Type B pancreatic cell (in vitro differentiated cells): ENCODE data around the gene DBP. TPM values are rescaled to one million over a fixed set of nuclear protein-coding genes. Genes with fewer than 3 reads are reported as not detected.

Experiments
- DNase-seq: peaks from one replicate; pipeline ENCODE4 v3.0.0; 2021; ENCODE audit warnings: mixed read lengths; ENCODE audit not compliant: unreplicated experiment; ENCODE audit errors: extremely low spot score
- H3K27ac Mint-ChIP-seq: 2 replicates; pipeline ENCODE4 v1.8.0; 2021; ENCODE audit warnings: mild to moderate bottlenecking, mixed read lengths
- H3K27me3 Mint-ChIP-seq: 2 replicates; pipeline ENCODE4 v1.8.0; 2021; ENCODE audit warnings: mixed read lengths
- H3K36me3 Mint-ChIP-seq: 2 replicates; pipeline ENCODE4 v1.8.0; 2021; ENCODE audit warnings: mixed read lengths
- H3K4me1 Mint-ChIP-seq: one replicate; pipeline ENCODE4 v1.8.0; 2021; ENCODE audit warnings: mixed read lengths; ENCODE audit not compliant: unreplicated experiment
- H3K4me3 Mint-ChIP-seq: 2 replicates; pipeline ENCODE4 v1.8.0; 2021; ENCODE audit warnings: mild to moderate bottlenecking, mixed read lengths
- H3K9me3 Mint-ChIP-seq: 2 replicates; pipeline ENCODE4 v1.8.0; 2021; ENCODE audit warnings: mixed read lengths
- total RNA-seq: library from RNA; stranded (reverse); gene quantifications from 2 replicates; pipeline ENCODE4 v1.2.1, GENCODE V29; 2021; ENCODE audit warnings: low replicate concordance
- TF ChIP-seq, protein P1 (sequence below): fragments of 200-600 bp; sonication (generic); conservative IDR thresholded peaks from 2 replicates; pipeline ENCODE4 v1.5.0; 2021; ENCODE audit warnings: antibody characterized with exemption, mild to moderate bottlenecking

DBP gene
- total RNA-seq, 1 donor from 2014 or later, result 31.5 TPM

DNA sequence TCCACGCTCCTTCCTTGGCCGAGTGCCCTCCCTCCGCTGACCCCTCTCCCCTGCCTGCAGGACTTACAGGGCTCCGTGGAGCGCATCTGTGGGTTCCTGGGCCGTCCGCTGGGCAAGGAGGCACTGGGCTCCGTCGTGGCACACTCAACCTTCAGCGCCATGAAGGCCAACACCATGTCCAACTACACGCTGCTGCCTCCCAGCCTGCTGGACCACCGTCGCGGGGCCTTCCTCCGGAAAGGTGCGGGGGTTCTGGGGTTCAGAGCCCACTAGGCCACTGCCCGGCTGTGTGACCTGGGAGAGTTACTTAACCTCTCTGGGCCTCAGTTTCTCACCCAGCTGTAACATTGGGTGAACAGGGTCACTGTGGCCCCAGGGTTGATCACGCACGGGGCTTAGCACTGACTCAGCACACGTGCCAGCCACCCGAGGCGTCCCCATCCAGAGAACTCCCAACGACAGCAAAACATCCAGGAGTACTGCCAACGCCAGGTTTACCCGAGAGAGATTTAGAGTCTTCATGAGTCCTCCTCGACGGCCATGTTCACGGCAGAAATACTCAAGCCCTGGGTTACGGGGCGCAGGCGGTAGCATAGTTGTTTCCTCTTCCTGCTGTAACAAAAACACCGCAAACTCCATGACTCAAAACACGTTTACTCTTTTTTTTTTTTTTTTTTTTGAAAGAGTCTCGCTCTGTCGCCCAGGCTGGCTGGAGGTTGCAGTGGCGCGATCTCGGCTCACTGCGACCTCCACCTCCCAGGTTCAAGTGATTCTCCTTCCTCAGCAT lies 40.3 kb downstream of the DBP start:
- DNase-seq, result no peak
- Mint-ChIP-seq H3K27ac (no peak overlapping the region), H3K27me3 (no peaks in the 10 kb centered on the region), H3K4me1 (no peaks in the 10 kb centered on the region), H3K9me3 (no peaks in the 10 kb centered on the region), H3K4me3 (no peak overlapping the region), H3K36me3 (no peaks in the 10 kb centered on the region)
- TF ChIP-seq, protein P1, sequence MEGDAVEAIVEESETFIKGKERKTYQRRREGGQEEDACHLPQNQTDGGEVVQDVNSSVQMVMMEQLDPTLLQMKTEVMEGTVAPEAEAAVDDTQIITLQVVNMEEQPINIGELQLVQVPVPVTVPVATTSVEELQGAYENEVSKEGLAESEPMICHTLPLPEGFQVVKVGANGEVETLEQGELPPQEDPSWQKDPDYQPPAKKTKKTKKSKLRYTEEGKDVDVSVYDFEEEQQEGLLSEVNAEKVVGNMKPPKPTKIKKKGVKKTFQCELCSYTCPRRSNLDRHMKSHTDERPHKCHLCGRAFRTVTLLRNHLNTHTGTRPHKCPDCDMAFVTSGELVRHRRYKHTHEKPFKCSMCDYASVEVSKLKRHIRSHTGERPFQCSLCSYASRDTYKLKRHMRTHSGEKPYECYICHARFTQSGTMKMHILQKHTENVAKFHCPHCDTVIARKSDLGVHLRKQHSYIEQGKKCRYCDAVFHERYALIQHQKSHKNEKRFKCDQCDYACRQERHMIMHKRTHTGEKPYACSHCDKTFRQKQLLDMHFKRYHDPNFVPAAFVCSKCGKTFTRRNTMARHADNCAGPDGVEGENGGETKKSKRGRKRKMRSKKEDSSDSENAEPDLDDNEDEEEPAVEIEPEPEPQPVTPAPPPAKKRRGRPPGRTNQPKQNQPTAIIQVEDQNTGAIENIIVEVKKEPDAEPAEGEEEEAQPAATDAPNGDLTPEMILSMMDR, result no peak

DNA sequence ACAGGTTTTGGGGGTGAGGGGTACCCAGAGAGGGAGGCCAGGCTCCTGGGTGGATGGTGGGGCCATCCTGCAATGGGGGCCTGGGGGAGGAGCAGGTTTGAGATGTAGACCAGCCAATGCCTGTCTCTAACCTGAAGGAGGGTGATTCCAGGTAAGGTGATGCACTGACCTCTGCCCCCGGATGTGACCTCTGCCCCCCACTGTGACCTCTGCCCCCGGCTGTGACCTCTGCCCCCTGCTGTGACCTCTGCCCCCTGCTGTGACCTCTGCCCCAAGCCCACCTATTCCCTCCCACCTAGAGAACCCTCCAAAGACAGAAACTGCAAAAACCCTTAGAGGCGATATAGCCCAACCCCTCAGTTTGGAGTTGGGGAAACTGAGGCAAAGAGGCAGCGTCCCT lies 40.9 kb downstream of the DBP start:
- Mint-ChIP-seq H3K4me1 (no peaks in the 10 kb centered on the region), H3K36me3 (no peaks in the 10 kb centered on the region), H3K4me3 (no peak overlapping the region), H3K27me3 (no peaks in the 10 kb centered on the region), H3K9me3 (no peaks in the 10 kb centered on the region), H3K27ac (no peak overlapping the region)
- TF ChIP-seq, protein P1, result no peak
- no peak for DNase-seq

DNA sequence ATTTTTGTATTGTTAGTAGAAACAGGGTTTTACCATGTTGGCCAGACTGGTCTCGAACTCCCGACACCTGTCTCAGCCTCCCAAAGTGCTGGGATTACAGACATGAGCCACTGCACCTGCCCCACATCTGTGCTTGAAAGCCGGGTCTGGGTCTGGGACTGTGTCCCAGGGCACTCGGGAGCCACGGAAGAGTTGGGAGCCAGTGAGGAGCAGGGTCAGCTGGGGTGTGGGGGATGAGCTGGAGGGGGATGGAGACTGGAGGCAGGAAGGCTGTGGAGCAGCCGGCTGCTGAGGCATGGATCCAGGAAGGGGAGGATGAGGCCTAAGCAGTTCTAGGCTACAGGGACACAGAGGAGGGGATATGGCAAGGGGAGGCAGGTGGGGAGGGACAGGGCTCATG lies 41.3 kb downstream of the DBP start:
- Mint-ChIP-seq H3K27ac (no peak overlapping the region), H3K27me3 (no peaks in the 10 kb centered on the region), H3K4me1 (no peaks in the 10 kb centered on the region), H3K4me3 (no peak overlapping the region), H3K36me3 (no peaks in the 10 kb centered on the region), H3K9me3 (no peaks in the 10 kb centered on the region)
- no peak for DNase-seq
- TF ChIP-seq, protein P1, result no peak

DNA sequence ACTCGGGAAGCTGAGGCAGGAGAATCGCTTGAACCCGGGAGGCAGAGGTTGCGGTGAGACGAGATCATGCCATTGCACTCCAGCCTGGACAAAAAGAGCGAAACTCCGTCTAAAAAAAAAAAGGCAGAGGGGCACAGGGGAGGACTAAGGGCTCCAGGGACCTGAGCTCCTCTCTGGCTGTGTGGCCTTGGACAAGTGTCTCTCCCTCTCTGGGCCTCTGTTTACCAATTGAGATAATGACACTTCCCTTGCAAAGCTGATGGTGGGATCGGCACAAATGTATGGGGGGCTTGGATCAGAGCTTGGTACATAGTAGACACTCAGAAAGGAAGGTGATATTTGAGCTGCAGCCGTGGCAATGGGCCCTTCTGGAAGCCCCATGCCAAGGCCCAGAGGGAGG lies 42.0 kb downstream of the DBP start:
- TF ChIP-seq, protein P1, result no peak
- H3K4me1 Mint-ChIP-seq, result no peaks in the 10 kb centered on the region
- H3K4me3 Mint-ChIP-seq, result no peak overlapping the region
- H3K36me3 Mint-ChIP-seq, result no peaks in the 10 kb centered on the region
- no peak for DNase-seq
- no peaks in the 10 kb centered on the region for H3K9me3 Mint-ChIP-seq
- no peaks in the 10 kb centered on the region for H3K27me3 Mint-ChIP-seq
- H3K27ac Mint-ChIP-seq, result no peak overlapping the region

DNA sequence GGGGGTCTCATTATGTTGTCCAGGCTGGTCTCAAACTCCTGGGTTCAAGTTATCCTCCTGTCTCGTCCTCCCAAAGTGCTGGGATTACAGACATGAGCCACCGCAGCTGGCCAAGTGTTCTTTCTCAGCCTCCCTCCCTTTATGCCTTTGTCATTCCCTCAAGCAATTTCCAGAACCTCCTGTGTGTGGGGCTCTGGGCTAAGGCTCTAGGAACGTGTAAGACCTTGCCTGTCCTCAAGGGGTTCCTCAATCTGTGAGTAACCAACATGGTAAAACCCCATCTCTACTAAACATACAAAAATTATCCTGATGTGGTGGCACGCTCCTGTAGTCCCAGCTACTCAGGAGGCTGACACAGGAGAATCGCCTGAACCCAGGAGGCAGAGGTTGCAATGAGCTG lies 46.2 kb downstream of the DBP start:
- no peak overlapping the region for H3K27ac Mint-ChIP-seq
- H3K4me3 Mint-ChIP-seq, result no peak overlapping the region
- H3K9me3 Mint-ChIP-seq, result no peaks in the 10 kb centered on the region
- TF ChIP-seq, protein P1, result no peak
- DNase-seq, result no peak
- peaks cover 5% of the 10 kb centered on the region for H3K27me3 Mint-ChIP-seq
- H3K36me3 Mint-ChIP-seq, result no peaks in the 10 kb centered on the region
- peaks cover 9% of the 10 kb centered on the region for H3K4me1 Mint-ChIP-seq
